ENCODE data around the gene S100PBP. TPM values are rescaled to one million over a fixed set of nuclear protein-coding genes. Genes with fewer than 3 reads are reported as not detected.
A peak's percentile ranks its signal among the peaks of the same experiment; 100 is the strongest.

S100PBP gene
- total RNA-seq, 1 donor from 2014 or later, result 10.3 TPM

GRCh38 chr1:32884726-32885125, 67.3 kb downstream of the S100PBP start:
- ATAC-seq (no peak), DNase-seq (ENCODE audit: low spot score) (no peak)

GRCh38 chr1:32885676-32886003, 68.2 kb downstream of the S100PBP start:
- DNase-seq (ENCODE audit: low spot score), result no peak
- no peak for ATAC-seq

GRCh38 chr1:32886004-32886827, 68.8 kb downstream of the S100PBP start, which contains the start of gene HPCA:
Gene HPCA (plus strand): TSS chr1:32886491. CDS start chr1:32888899, 2,408 bp downstream.
- no peak for DNase-seq (ENCODE audit: low spot score)
- peak; percentile 78 for ATAC-seq

GRCh38 chr1:32886828-32887414, 69.5 kb downstream of the S100PBP start:
- no peak for ATAC-seq
- no peak for DNase-seq (ENCODE audit: low spot score)

- DNase-seq (ENCODE audit: low spot score) (no peak), ATAC-seq (no peak)
Observed at GRCh38 chr1:32887623-32888022, 70.2 kb downstream of the S100PBP start.

- DNase-seq (ENCODE audit: low spot score), result no peak
- ATAC-seq, result no peak
Observed at GRCh38 chr1:32888134-32888533, 70.7 kb downstream of the S100PBP start.

- DNase-seq (ENCODE audit: low spot score), result no peak
- no peak for ATAC-seq
Observed at GRCh38 chr1:32888677-32889420, 71.4 kb downstream of the S100PBP start.

- DNase-seq (ENCODE audit: low spot score), result no peak
Observed at GRCh38 chr1:32889731-32890278, 72.4 kb downstream of the S100PBP start.

GRCh38 chr1:32890516-32891240, 73.2 kb downstream of the S100PBP start:
- ATAC-seq (no peak), DNase-seq (ENCODE audit: low spot score) (no peak)

More at GRCh38 chr1:32889731-32890278, 72.4 kb downstream of the S100PBP start:
- no peak for ATAC-seq

GRCh38 chr1:32891241-32891570, 73.8 kb downstream of the S100PBP start:
- ATAC-seq (no peak), DNase-seq (ENCODE audit: low spot score) (no peak)

- ATAC-seq (no peak), DNase-seq (ENCODE audit: low spot score) (no peak)
Observed at GRCh38 chr1:32891630-32892029, 74.2 kb downstream of the S100PBP start.

- ATAC-seq (no peak), DNase-seq (ENCODE audit: low spot score) (no peak)
Observed at GRCh38 chr1:32892368-32893197, 75.1 kb downstream of the S100PBP start.

GRCh38 chr1:32893198-32894018, 76.0 kb downstream of the S100PBP start:
- ATAC-seq (peak; percentile 20), DNase-seq (ENCODE audit: low spot score) (no peak)

- no peak for DNase-seq (ENCODE audit: low spot score)
- no peak for ATAC-seq
Observed at GRCh38 chr1:32894019-32894600, 76.7 kb downstream of the S100PBP start.

- ATAC-seq, result no peak
- DNase-seq (ENCODE audit: low spot score), result no peak
Observed at GRCh38 chr1:32894681-32895080, 77.2 kb downstream of the S100PBP start.

- DNase-seq (ENCODE audit: low spot score), result peak; percentile 76
- ATAC-seq, result peak; percentile 86
Observed at GRCh38 chr1:32895325-32896215, 78.1 kb downstream of the S100PBP start.

GRCh38 chr1:32896451-32896850, 79.0 kb downstream of the S100PBP start:
- ATAC-seq (no peak), DNase-seq (ENCODE audit: low spot score) (no peak)

Data from left lobe of liver (tissue), 2 donors.